Neural cell (in vitro differentiated cells): ENCODE results near the gene AFF3. TPM values are rescaled to one million over a fixed set of nuclear protein-coding genes. Genes with fewer than 3 reads are reported as not detected.

Source experiments
- H2AFZ ChIP-seq: fragments of 200-600, 300-800 bp; sonication (generic), shearing (Covaris generic); 2 replicates; pipeline ENCODE4 v1.6.0; 2014; ENCODE audit warnings: low read depth, mild to moderate bottlenecking, antibody characterized with exemption, low read length, moderate library complexity
- H3F3A ChIP-seq: fragments of 200-600 bp; shearing (Covaris generic); 2 replicates; pipeline ENCODE4 v1.6.1; 2016; ENCODE audit warnings: mild to moderate bottlenecking, moderate library complexity, mixed read lengths, antibody characterized with exemption, low read length; ENCODE audit not compliant: insufficient read depth, poor library complexity, severe bottlenecking
- H3K27ac ChIP-seq: fragments of 200-600, 300-800 bp; sonication (generic), shearing (Covaris generic); 2 replicates; pipeline ENCODE4 v1.5.1; 2014; ENCODE audit warnings: mild to moderate bottlenecking, low read length, moderate library complexity
- H3K27me3 ChIP-seq: fragments of 300-800, 200-600 bp; sonication (generic), shearing (Covaris generic); 2 replicates; pipeline ENCODE4 v1.6.0; 2014; ENCODE audit warnings: mild to moderate bottlenecking, low read depth, low read length, moderate library complexity; ENCODE audit not compliant: insufficient read depth
- H3K36me3 ChIP-seq: fragments of 300-800, 200-600 bp; sonication (generic), shearing (Covaris generic); 2 replicates; pipeline ENCODE4 v1.5.1; 2014; ENCODE audit warnings: mild to moderate bottlenecking, antibody characterized with exemption, low read length, moderate library complexity; ENCODE audit not compliant: insufficient read depth
- H3K4me2 ChIP-seq: fragments of 300-800, 200-600 bp; sonication (generic), shearing (Covaris generic); 2 replicates; pipeline ENCODE4 v1.6.0; 2014; ENCODE audit warnings: mild to moderate bottlenecking, low read length
- H3K4me3 ChIP-seq: fragments of 300-800, 200-600 bp; sonication (generic), shearing (Covaris generic); 2 replicates; pipeline ENCODE4 v1.5.1; 2014; ENCODE audit warnings: mild to moderate bottlenecking, low read length, moderate library complexity
- H3K79me2 ChIP-seq: fragments of 200-600 bp; shearing (Covaris generic); replicated peaks from 2 replicates; pipeline ENCODE4 v1.6.0; 2014; ENCODE audit warnings: mild to moderate bottlenecking, low read length, moderate library complexity; ENCODE audit not compliant: insufficient read depth
- H3K9ac ChIP-seq: fragments of 300-800, 200-600 bp; sonication (generic), shearing (Covaris generic); 2 replicates; pipeline ENCODE4 v1.6.1; 2016; ENCODE audit warnings: mild to moderate bottlenecking, low read length, mixed read lengths
- H3K9me2 ChIP-seq: fragments of 200-600 bp; shearing (Covaris generic); 2 replicates; pipeline ENCODE4 v1.6.1; 2016; ENCODE audit warnings: mild to moderate bottlenecking, low read length, mixed read lengths; ENCODE audit not compliant: insufficient read depth
- H3K9me3 ChIP-seq: fragments of 200-600, 300-800 bp; sonication (generic), shearing (Covaris generic); 2 replicates; pipeline ENCODE4 v1.6.1; 2016; ENCODE audit warnings: mild to moderate bottlenecking, mixed run types, low read length, moderate library complexity, mixed read lengths
- H4K20me1 ChIP-seq: fragments of 200-600 bp; shearing (Covaris generic); 2 replicates; pipeline ENCODE4 v1.6.1; 2016; ENCODE audit warnings: mild to moderate bottlenecking, mixed run types; ENCODE audit not compliant: insufficient read depth
- EP300 ChIP-seq: fragments of 450-650 bp; conservative IDR thresholded peaks from 2 replicates; pipeline ENCODE4 v1.6.1; 2014; ENCODE audit warnings: antibody characterized with exemption, mild to moderate bottlenecking, moderate library complexity; ENCODE audit not compliant: poor library complexity, severe bottlenecking
- EZH2 ChIP-seq: fragments of 200-600, 300-800 bp; shearing (Covaris generic), sonication (generic); IDR thresholded peaks from 2 replicates; pipeline ENCODE4 v1.6.1; 2014; ENCODE audit warnings: antibody characterized with exemption, low read length, borderline replicate concordance, mild to moderate bottlenecking; ENCODE audit not compliant: insufficient read depth, poor library complexity, severe bottlenecking
- MXI1 ChIP-seq: fragments of 450-650 bp; conservative IDR thresholded peaks from 2 replicates; pipeline ENCODE4 v1.6.1; 2014; ENCODE audit warnings: antibody characterized with exemption, mild to moderate bottlenecking; ENCODE audit not compliant: poor library complexity, severe bottlenecking
- POLR2AphosphoS5 ChIP-seq: IDR thresholded peaks from 2 replicates; pipeline ENCODE4 v1.6.1; 2012
- RAD21 ChIP-seq: fragments of 450-650 bp; conservative IDR thresholded peaks from 2 replicates; pipeline ENCODE4 v1.6.1; 2014; ENCODE audit warnings: antibody characterized with exemption, mild to moderate bottlenecking, moderate library complexity
- REST ChIP-seq: IDR thresholded peaks from 2 replicates; pipeline ENCODE4 v1.6.1; 2012; ENCODE audit warnings: borderline replicate concordance
- SMC3 ChIP-seq: fragments of 450-650 bp; conservative IDR thresholded peaks from 2 replicates; pipeline ENCODE4 v1.6.1; 2014; ENCODE audit warnings: antibody characterized with exemption, mild to moderate bottlenecking, moderate library complexity; ENCODE audit not compliant: poor library complexity
- TAF1 ChIP-seq: IDR thresholded peaks from 2 replicates; pipeline ENCODE4 v1.6.1; 2012; ENCODE audit warnings: low read depth
- polyA plus RNA-seq: library from polyadenylated mRNA; depleted of rRNA; stranded (reverse); fragments of >200 nt; gene quantifications from 2 replicates; pipeline ENCODE4 v1.2.3, GENCODE V29; 2014
- TF ChIP-seq, protein P1 (sequence below): fragments of 450-650 bp; IDR thresholded peaks from 2 replicates; pipeline ENCODE4 v1.5.1; 2014; ENCODE audit warnings: antibody characterized with exemption, mild to moderate bottlenecking, moderate library complexity; ENCODE audit not compliant: poor library complexity, severe bottlenecking

AFF3 gene
- polyA plus RNA-seq, 1 donor from 2014 or later = 5.1 TPM

DNA sequence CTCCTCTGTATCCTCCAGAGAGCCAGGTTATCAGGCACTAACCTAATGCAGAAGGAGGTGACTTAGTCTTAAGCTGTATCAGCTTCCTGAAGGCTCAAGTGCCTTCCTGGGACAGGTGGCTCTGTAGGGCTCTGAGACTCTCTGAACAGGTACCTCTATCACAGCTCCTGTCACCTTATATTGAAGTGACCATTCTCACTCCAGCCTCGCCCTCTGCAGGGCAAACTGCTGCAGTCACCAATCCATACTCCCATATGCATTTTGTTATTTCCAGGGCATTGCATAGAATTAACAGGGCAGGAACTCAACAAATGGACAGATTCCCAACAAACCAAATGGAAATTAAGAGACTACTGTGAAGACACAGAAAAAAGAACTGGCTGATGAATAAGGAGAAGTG lies 449.6 kb downstream of the AFF3 start:
- Histone ChIP-seq H3K27me3 (no peaks in the 10 kb centered on the region), H3K36me3 (no peaks in the 10 kb centered on the region), H3K4me3 (no peak overlapping the region), H3K4me2 (no peak overlapping the region), H3F3A (no peaks in the 10 kb centered on the region), H3K9ac (no peak overlapping the region), H3K79me2 (no peaks in the 10 kb centered on the region), H3K27ac (no peak overlapping the region), H2AFZ (no peak overlapping the region), H3K9me3 (no peaks in the 10 kb centered on the region), H4K20me1 (no peaks in the 10 kb centered on the region), H3K9me2 (no peaks in the 10 kb centered on the region)
- TF ChIP-seq EP300 (no peak), POLR2AphosphoS5 (no peak), REST (no peak), RAD21 (no peak), MXI1 (no peak), TAF1 (no peak), SMC3 (no peak), EZH2 (no peak)
- TF ChIP-seq, protein P1, sequence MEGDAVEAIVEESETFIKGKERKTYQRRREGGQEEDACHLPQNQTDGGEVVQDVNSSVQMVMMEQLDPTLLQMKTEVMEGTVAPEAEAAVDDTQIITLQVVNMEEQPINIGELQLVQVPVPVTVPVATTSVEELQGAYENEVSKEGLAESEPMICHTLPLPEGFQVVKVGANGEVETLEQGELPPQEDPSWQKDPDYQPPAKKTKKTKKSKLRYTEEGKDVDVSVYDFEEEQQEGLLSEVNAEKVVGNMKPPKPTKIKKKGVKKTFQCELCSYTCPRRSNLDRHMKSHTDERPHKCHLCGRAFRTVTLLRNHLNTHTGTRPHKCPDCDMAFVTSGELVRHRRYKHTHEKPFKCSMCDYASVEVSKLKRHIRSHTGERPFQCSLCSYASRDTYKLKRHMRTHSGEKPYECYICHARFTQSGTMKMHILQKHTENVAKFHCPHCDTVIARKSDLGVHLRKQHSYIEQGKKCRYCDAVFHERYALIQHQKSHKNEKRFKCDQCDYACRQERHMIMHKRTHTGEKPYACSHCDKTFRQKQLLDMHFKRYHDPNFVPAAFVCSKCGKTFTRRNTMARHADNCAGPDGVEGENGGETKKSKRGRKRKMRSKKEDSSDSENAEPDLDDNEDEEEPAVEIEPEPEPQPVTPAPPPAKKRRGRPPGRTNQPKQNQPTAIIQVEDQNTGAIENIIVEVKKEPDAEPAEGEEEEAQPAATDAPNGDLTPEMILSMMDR = no peak

GRCh38 chr2:99691926-99692325 lies 450.5 kb downstream of the AFF3 start:
- Histone ChIP-seq H3F3A (no peaks in the 10 kb centered on the region), H3K4me3 (no peak overlapping the region), H3K27me3 (no peaks in the 10 kb centered on the region), H3K9me3 (no peaks in the 10 kb centered on the region), H2AFZ (no peak overlapping the region), H3K27ac (no peak overlapping the region), H3K4me2 (no peak overlapping the region), H3K9ac (no peak overlapping the region), H3K36me3 (no peaks in the 10 kb centered on the region), H4K20me1 (no peaks in the 10 kb centered on the region), H3K9me2 (no peaks in the 10 kb centered on the region), H3K79me2 (no peaks in the 10 kb centered on the region)
- no peak for TF ChIP-seq REST
- TF ChIP-seq EZH2 = no peak
- TF ChIP-seq, protein P1 = no peak
- no peak for TF ChIP-seq SMC3
- no peak for TF ChIP-seq POLR2AphosphoS5
- no peak for TF ChIP-seq MXI1
- no peak for TF ChIP-seq EP300
- no peak for TF ChIP-seq RAD21
- no peak for TF ChIP-seq TAF1
